GM19397 (cell line): ENCODE results near the gene DOCK8.

Experiments used
- ATAC-seq: cut with Tn5 transposase; IDR thresholded peaks from one replicate; pipeline ENCODE4 v1.9.1; 2021; ENCODE audit warnings: mild to moderate bottlenecking, moderate library complexity; ENCODE audit not compliant: unreplicated experiment

DOCK8 gene

GRCh38 chr9:488448-488847, 273.8 kb downstream of the DOCK8 start:
- ATAC-seq, result no peak

GRCh38 chr9:489198-490197, 274.8 kb downstream of the DOCK8 start:
- ATAC-seq, result no peak

GRCh38 chr9:494764-495163, 280.1 kb downstream of the DOCK8 start:
- ATAC-seq, result no peak

- no peak for ATAC-seq
These were observed 281.1 kb downstream of the DOCK8 start for GRCh38 chr9:495739-496138.

- ATAC-seq, result no peak
These were observed 288.7 kb downstream of the DOCK8 start for GRCh38 chr9:503326-503725.

- peak; percentile 89 for ATAC-seq
These were observed 289.5 kb downstream of the DOCK8 start, which contains the start of gene KANK1 for GRCh38 chr9:503881-504852. Gene KANK1, plus strand, starts transcription at chr9:504695.

- peak; percentile 30 for ATAC-seq
These were observed 290.5 kb downstream of the DOCK8 start for GRCh38 chr9:504921-505740.

- ATAC-seq, result no peak
These were observed 291.0 kb downstream of the DOCK8 start for GRCh38 chr9:505741-506059.

- ATAC-seq, result no peak
These were observed 291.6 kb downstream of the DOCK8 start for GRCh38 chr9:506281-506680.

GRCh38 chr9:511861-512260, 297.2 kb downstream of the DOCK8 start:
- ATAC-seq, result no peak

- ATAC-seq, result no peak
These were observed 298.0 kb downstream of the DOCK8 start for GRCh38 chr9:512555-513272.
